ENCODE data around the gene CSH2. TPM values are rescaled to one million over a fixed set of nuclear protein-coding genes. Genes with fewer than 3 reads are reported as not detected.

The CSH2 gene
- total RNA-seq, 1 experiment from 2014 or later, result not detected

DNA sequence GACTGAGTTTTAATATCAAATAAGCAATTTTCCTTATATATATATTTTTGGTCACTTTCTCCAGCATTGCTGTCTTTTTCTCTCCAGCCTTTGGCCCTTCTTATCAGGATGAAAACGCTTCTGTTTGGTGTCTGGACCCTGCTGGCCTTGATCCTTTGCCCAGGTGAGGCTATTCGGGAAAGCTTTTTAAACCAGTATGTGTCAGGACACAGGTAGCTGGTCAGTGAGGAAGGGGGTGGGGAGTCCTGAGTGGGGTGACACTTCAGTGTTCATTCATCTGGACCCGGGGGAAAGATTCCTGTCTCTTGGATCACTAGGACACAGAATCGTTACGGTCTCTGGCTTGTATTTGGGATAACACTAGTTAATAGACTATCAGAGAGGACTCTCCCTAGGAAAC, 18.8 kb downstream of the CSH2 start:
- Mint-ChIP-seq H3K4me1 (no peaks in the 10 kb centered on the region; a peak in 1 of 4 replicates), H3K4me3 (no peak overlapping the region), H3K9me3 (0 out of 5 replicates have a peak, but pooled peaks cover 0 to 2% of the 10 kb centered on the region in 2 experiments), H3K27me3 (ENCODE audit: low read depth) (peaks cover 42% of the 10 kb centered on the region), H3K36me3 (ENCODE audit: insufficient read depth in 1 of 3, low read depth in 3 of 3) (0 out of 7 replicates have a peak, but pooled peaks cover 0 to under 1% (median 0%) of the 10 kb centered on the region in 3 experiments), H3K27ac (no peak overlapping the region)
- no peak overlapping the region for H2BK120ac ChIP-seq (ENCODE audit: low read depth, low read length, poor library complexity, severe bottlenecking)
- H3K4ac ChIP-seq (ENCODE audit: low read depth, low read length), result no peak overlapping the region
- H4K8ac ChIP-seq (replicated peaks; ENCODE audit: insufficient read length, low read depth, low read length), result no peak overlapping the region
- H2AFZ ChIP-seq (ENCODE audit: low read length), result no peak overlapping the region
- H3K56ac ChIP-seq (ENCODE audit: insufficient read length, low read depth, low read length), result no peak overlapping the region
- no peak overlapping the region for H2BK15ac ChIP-seq (ENCODE audit: low read depth, low read length)
- H3T11ph ChIP-seq (ENCODE audit: low read length), result no peak overlapping the region
- H2AK5ac ChIP-seq (ENCODE audit: insufficient read length, low read length), result no peak overlapping the region
- H3K23me2 ChIP-seq (ENCODE audit: insufficient read length, low read depth, low read length, poor library complexity, severe bottlenecking), result no peaks in the 10 kb centered on the region
- no peaks in the 10 kb centered on the region for H3K27me3 ChIP-seq (ENCODE audit: insufficient read depth, low read length)
- H2BK20ac ChIP-seq (ENCODE audit: low read depth, low read length, poor library complexity, severe bottlenecking), result no peak overlapping the region
- H3K4me2 ChIP-seq (ENCODE audit: insufficient read depth, insufficient read length, low read length), result no peak overlapping the region
- H3K79me1 ChIP-seq (ENCODE audit: insufficient read depth, low read depth, low read length, poor library complexity, severe bottlenecking), result no peaks in the 10 kb centered on the region
- H4K91ac ChIP-seq (ENCODE audit: insufficient read length, low read depth, low read length), result no peak overlapping the region
- H2BK5ac ChIP-seq (ENCODE audit: insufficient read length, low read length), result no peak overlapping the region
- no peak overlapping the region for H4K5ac ChIP-seq (ENCODE audit: insufficient read length, low read depth, low read length)
- H2BK12ac ChIP-seq (ENCODE audit: insufficient read length, low read depth, low read length), result no peak overlapping the region
- WGBS (ENCODE audit: extremely low coverage, insufficient read length, low lambda C conversion rate), result no CpG with 5 or more reads among the region's 5 CpGs
- H3K9ac ChIP-seq (ENCODE audit: extremely low read depth, insufficient read length, low read length), result no peak overlapping the region
- TF ChIP-seq, protein P1, sequence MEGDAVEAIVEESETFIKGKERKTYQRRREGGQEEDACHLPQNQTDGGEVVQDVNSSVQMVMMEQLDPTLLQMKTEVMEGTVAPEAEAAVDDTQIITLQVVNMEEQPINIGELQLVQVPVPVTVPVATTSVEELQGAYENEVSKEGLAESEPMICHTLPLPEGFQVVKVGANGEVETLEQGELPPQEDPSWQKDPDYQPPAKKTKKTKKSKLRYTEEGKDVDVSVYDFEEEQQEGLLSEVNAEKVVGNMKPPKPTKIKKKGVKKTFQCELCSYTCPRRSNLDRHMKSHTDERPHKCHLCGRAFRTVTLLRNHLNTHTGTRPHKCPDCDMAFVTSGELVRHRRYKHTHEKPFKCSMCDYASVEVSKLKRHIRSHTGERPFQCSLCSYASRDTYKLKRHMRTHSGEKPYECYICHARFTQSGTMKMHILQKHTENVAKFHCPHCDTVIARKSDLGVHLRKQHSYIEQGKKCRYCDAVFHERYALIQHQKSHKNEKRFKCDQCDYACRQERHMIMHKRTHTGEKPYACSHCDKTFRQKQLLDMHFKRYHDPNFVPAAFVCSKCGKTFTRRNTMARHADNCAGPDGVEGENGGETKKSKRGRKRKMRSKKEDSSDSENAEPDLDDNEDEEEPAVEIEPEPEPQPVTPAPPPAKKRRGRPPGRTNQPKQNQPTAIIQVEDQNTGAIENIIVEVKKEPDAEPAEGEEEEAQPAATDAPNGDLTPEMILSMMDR (conservative IDR thresholded peaks at IDR 0.05), result no peak
- no peak overlapping the region for H3K14ac ChIP-seq (ENCODE audit: insufficient read depth, low read length)
- H3K23ac ChIP-seq (ENCODE audit: insufficient read length, low read depth, low read length), result no peak overlapping the region
- H3K79me2 ChIP-seq (ENCODE audit: insufficient read depth, low read length), result no peaks in the 10 kb centered on the region
- DNase-seq, result no peak
- no peak overlapping the region for H3K18ac ChIP-seq (ENCODE audit: insufficient read length, low read depth, low read length)
- H3K4me1 ChIP-seq (ENCODE audit: insufficient read depth, low read length), result no peaks in the 10 kb centered on the region
- H3K9me3 ChIP-seq (ENCODE audit: control insufficient read depth, low read depth, low read length), result no peaks in the 10 kb centered on the region
- no peaks in the 10 kb centered on the region for H4K20me1 ChIP-seq (ENCODE audit: control insufficient read depth, insufficient read depth, insufficient read length)
- no peak overlapping the region for H3K27ac ChIP-seq (ENCODE audit: insufficient read length, low read depth, low read length)

Data from H9 (cell line).